KMS-11 (cell line): ENCODE results near the gene CAMSAP1.

Experiments used
- H2AFZ ChIP-seq: fragments of 200-600 bp; sonication (generic); 2 replicates; pipeline ENCODE4 v1.6.1; 2016; ENCODE audit warnings: antibody characterized with exemption, mixed run types, low read depth
- H3K27ac ChIP-seq: fragments of 200-600 bp; sonication (generic); 2 replicates; pipeline ENCODE4 v1.6.1; 2016; ENCODE audit warnings: mild to moderate bottlenecking, mixed run types
- H3K27me3 ChIP-seq: fragments of 200-600 bp; sonication (generic); 2 replicates; pipeline ENCODE4 v1.6.1; 2017; ENCODE audit warnings: mild to moderate bottlenecking, low read depth, mixed run types, moderate library complexity; ENCODE audit not compliant: insufficient read depth
- H3K36me3 ChIP-seq: fragments of 200-600 bp; sonication (generic); 2 replicates; pipeline ENCODE4 v1.6.1; 2017; ENCODE audit warnings: mild to moderate bottlenecking, mixed run types; ENCODE audit not compliant: insufficient read depth
- H3K4me1 ChIP-seq: fragments of 200-600 bp; sonication (generic); 2 replicates; pipeline ENCODE4 v1.6.1; 2016; ENCODE audit warnings: mild to moderate bottlenecking, low read depth, mixed run types; ENCODE audit not compliant: poor library complexity, severe bottlenecking
- H3K4me2 ChIP-seq: fragments of 200-600 bp; sonication (generic); 2 replicates; pipeline ENCODE4 v1.7.0; 2016; ENCODE audit warnings: mild to moderate bottlenecking, mixed run types
- H3K4me3 ChIP-seq: fragments of 200-600 bp; sonication (generic); IDR thresholded peaks from 2 replicates; pipeline ENCODE4 v1.6.1; 2017; ENCODE audit warnings: low read depth, low read length, mixed read lengths; ENCODE audit not compliant: insufficient read depth
- H3K79me2 ChIP-seq: fragments of 200-600 bp; sonication (generic); 2 replicates; pipeline ENCODE4 v1.6.1; 2016; ENCODE audit warnings: low read depth, mixed run types; ENCODE audit not compliant: insufficient read depth
- H3K9ac ChIP-seq: fragments of 200-600 bp; sonication (generic); 2 replicates; pipeline ENCODE4 v1.6.1; 2016; ENCODE audit warnings: mild to moderate bottlenecking, mixed run types
- H4K20me1 ChIP-seq: fragments of 200-600 bp; sonication (generic); 2 replicates; pipeline ENCODE4 v1.6.1; 2016; ENCODE audit warnings: mild to moderate bottlenecking, mixed run types; ENCODE audit not compliant: insufficient read depth
- CTCF ChIP-seq: fragments of 200-600 bp; sonication (generic); conservative IDR thresholded peaks from 2 replicates; pipeline ENCODE4 v1.6.1; 2017; ENCODE audit warnings: low read depth, mild to moderate bottlenecking, antibody characterized with exemption, low read length, moderate library complexity, mixed read lengths

Gene CAMSAP1

DNA sequence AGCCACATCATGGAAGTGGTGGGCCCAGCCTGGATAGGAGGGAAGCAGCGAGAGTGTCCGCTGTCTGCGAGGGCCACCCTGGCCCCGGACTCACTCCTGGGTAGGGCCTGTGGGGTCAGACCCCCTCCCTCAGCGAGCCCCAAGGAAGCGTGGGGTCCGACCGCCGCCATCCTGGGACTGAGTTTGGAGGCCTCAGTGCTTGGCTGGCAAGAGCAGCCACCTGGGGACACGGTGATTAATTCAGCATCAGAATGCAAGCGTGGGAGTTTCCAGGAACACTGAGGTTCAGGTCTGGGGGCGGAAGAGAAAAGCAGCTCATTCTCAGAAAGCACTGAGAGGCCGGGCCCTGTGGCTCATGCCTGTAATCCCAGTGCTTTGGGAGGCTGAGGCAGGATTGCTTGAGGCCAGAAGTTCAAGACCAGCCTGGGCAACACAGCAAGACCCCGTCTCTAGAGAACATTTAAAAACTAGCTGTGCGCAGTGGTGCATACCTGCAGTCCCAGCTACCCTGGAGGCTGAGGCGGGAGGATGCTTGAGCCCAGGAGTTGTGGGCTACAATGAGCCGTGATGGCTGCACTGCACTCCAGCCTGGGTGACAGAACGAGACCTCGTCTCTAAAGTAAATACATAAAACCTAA is 18.3 kb upstream of the CAMSAP1 start:
- Histone ChIP-seq H4K20me1 (no peaks in the 10 kb centered on the region), H3K36me3 (no peaks in the 10 kb centered on the region), H3K4me1 (no peaks in the 10 kb centered on the region), H3K9ac (no peak overlapping the region), H3K27me3 (no peaks in the 10 kb centered on the region), H3K4me3 (no peak overlapping the region), H3K27ac (no peak overlapping the region), H3K79me2 (no peaks in the 10 kb centered on the region), H3K4me2 (no peak overlapping the region), H2AFZ (no peak overlapping the region)
- no peak for TF ChIP-seq CTCF

- Histone ChIP-seq H3K27me3 (no peaks in the 10 kb centered on the region), H3K4me1 (no peaks in the 10 kb centered on the region), H3K79me2 (no peaks in the 10 kb centered on the region), H2AFZ (no peak overlapping the region), H3K27ac (no peak overlapping the region), H3K4me2 (no peak overlapping the region), H4K20me1 (no peaks in the 10 kb centered on the region), H3K4me3 (no peak overlapping the region), H3K36me3 (no peaks in the 10 kb centered on the region), H3K9ac (no peak overlapping the region)
- TF ChIP-seq CTCF, result no peak
These were observed 17.4 kb upstream of the CAMSAP1 start for GRCh38 chr9:135924628-135925338.

GRCh38 chr9:135923508-135923907 is 16.2 kb upstream of the CAMSAP1 start:
- no peaks in the 10 kb centered on the region for H3K4me1 ChIP-seq
- TF ChIP-seq CTCF, result no peak
- no peaks in the 10 kb centered on the region for H4K20me1 ChIP-seq

GRCh38 chr9:135921749-135922310 is 14.5 kb upstream of the CAMSAP1 start:
- no peak overlapping the region for H3K4me3 ChIP-seq
- no peaks in the 10 kb centered on the region for H3K36me3 ChIP-seq
- H3K27me3 ChIP-seq, result no peaks in the 10 kb centered on the region
- no peaks in the 10 kb centered on the region for H3K4me1 ChIP-seq
- no peaks in the 10 kb centered on the region for H3K79me2 ChIP-seq
- H2AFZ ChIP-seq, result no peak overlapping the region
- TF ChIP-seq CTCF, result no peak
- no peak overlapping the region for H3K9ac ChIP-seq
- H3K4me2 ChIP-seq, result no peak overlapping the region
- no peaks in the 10 kb centered on the region for H4K20me1 ChIP-seq
- no peak overlapping the region for H3K27ac ChIP-seq

More at GRCh38 chr9:135923508-135923907, 16.2 kb upstream of the CAMSAP1 start:
- Histone ChIP-seq H3K27me3 (no peaks in the 10 kb centered on the region), H3K9ac (no peak overlapping the region), H3K4me3 (no peak overlapping the region), H3K36me3 (no peaks in the 10 kb centered on the region), H2AFZ (no peak overlapping the region), H3K27ac (no peak overlapping the region), H3K79me2 (no peaks in the 10 kb centered on the region), H3K4me2 (no peak overlapping the region)
